NCI-H345 treated with DMSO at 0.1 percent for 48 hours (cell line): Measurements from ENCODE around the gene CIDEA.

Experiments used
- DNase-seq: peaks from one replicate; lab custom pipeline; 2025; ENCODE audit not compliant: unreplicated experiment; lab: John Stamatoyannopoulos, UW

Gene CIDEA

DNA sequence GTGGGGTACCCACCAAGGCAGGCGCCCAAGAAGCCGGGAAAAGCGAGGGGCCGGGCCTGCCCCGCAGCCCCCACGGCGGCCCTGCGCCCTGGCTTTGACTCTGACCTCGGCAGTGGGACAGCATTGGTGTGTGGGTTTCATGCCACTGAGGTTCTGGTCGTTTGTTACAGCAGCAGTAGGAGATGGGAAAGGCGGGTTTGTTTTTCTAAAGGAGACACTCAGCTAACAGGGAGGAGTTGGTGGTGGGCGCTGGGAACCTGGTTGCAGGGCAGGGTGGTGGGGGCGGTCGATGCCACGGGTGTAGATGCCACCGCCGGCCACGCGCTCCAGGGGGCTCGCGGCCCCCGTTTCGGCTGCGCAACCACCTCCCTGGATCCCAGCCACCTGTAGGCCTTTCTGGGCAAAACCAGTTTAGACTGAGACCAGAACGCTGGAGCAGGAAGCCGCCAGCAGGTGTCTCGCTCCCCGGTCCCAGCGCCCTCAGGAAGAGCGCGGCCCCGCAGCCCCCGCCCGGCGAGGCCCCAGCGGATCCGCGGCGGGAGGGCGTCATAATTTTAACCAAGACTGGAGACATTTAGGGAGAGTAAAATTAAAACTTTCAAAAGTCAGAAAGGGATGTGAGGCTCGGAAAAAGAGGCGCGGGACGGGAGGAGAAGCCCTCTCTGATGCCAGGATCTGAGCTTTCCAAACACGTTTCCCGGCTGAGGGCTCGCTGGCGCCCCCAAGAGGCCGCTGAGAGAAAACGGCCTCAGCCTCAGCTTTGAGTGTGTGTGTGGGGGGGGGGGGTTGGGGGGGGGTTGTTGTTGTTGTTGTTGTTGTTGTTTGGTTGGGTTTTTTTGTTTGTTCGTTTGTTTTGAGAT is 17.4 kb downstream of the CIDEA start:
- DNase-seq = peak; percentile 60

DNA sequence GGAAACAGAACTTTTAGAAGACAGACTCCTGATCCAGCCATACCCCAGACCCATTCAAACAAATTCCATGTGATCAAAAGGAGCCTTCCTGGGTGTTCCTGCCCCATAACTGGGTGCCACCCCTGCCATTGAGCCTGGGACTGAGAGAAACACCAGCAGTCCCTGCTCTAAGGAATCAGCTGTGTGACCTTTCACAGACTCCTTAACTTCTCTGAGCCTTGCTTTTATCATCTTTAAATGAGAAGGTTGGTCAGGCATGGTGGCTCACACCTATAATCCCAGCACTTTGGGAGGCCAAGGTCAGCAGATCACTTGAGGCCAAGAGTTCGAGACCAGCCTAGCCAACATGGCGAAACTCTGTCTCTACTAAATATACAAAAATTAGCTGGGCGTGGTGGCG is 20.6 kb downstream of the CIDEA start:
- no peak for DNase-seq

DNA sequence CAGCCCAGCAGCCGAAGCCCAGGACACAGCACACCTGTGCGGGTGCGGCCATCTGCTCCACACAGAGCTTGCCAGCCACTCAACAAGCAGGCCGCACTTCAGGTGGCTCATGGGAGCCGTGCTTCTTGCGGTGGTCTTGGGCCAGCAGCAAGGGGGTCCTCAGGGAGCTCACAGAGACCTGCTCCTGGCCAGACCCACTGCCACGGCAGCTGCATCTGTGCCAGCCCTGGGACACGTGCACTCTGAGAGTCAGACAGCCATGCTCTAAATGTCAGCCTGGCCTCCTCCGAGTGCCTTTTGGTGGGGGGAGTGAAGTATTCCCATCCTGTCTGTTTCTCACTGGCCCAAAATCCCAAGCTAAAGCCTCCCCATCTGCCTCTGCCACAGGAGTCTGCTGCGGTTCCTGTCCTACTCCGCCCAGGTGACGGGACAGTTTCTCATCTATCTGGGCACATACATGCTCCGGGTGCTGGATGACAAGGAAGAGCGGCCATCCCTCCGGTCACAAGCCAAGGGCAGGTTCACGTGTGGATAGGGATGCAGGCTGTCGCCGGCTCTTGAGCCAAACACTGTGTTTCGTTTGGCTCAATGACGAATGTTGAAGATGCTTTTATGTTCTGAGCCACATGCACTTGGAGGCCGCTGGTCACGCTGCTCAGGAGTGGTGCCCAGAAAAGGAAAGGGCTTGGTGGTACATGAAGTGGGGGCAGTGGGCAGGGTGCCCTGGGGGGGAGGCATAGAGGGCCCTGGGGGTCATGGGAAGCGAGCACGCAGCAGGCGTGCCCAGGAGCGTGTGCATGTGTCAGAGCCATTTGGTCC is 22.8 kb downstream of the CIDEA start:
- DNase-seq = no peak

DNA sequence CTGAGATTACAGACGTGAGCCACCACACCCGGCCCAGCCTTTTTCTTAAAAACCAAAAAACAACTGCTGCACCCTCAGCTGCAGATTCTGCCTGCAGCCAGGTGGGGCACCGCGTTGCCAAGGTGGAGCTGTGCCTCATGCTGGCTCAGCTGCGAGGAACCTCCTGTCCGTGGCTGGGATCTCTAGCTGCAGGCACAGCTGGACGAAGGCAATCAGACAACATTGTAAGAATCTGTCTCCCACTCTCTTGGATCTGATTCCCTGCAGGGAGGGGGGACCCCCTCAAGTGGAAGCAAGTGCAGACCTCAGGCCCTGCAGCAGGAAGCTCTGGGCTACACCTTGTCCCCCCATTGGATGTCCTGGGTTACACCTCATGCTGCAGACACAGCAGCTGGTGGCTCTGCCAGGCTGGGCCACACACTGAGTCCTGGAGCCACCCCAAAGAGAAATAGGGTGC is 24.1 kb downstream of the CIDEA start:
- DNase-seq = no peak

DNA sequence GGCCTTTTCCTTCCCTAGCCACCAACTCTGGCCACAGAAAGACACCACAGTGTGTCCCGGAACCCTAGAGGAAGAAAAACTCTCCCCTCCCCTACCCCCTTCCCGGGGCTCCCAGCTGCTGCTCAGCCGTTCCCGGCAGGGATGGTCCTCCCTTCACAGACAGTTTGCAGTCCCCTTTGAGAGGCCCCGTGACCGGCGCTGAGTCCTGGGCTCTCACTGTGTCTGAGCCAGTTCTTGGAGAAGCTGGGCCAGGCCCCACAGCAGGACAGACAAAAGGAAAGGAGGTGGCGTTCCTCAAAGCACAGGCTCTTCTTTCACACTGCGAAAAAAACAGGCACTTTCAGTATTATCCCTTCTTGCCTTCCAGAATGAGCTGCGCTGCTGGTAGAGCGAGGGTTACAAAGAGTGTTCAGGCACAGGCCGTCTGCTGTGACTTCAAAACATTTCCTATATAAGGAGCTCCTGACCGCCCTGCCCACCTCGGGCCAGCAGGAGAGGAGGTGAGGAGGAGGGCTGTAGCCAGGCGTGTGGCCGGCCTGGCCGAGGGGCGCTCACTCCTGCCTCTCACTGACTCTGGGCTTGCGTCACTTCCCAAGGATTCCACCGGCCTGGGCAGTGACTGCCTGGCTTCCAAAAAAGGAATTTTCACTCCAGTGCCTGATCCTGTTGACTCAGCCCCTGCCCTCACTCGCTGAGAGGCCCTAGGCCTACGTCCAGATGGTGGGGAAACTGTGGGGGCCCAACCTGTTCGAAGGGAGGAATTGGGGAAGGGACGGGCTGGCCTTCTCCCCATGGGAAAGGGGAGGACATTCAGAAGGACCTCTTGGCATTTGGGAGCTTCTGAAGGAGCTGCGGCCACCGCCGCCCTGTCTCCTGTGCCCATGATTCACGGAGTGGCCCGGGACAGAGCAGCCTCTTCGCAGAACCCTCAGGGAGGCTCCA is 24.9 kb downstream of the CIDEA start:
- DNase-seq = no peak

DNA sequence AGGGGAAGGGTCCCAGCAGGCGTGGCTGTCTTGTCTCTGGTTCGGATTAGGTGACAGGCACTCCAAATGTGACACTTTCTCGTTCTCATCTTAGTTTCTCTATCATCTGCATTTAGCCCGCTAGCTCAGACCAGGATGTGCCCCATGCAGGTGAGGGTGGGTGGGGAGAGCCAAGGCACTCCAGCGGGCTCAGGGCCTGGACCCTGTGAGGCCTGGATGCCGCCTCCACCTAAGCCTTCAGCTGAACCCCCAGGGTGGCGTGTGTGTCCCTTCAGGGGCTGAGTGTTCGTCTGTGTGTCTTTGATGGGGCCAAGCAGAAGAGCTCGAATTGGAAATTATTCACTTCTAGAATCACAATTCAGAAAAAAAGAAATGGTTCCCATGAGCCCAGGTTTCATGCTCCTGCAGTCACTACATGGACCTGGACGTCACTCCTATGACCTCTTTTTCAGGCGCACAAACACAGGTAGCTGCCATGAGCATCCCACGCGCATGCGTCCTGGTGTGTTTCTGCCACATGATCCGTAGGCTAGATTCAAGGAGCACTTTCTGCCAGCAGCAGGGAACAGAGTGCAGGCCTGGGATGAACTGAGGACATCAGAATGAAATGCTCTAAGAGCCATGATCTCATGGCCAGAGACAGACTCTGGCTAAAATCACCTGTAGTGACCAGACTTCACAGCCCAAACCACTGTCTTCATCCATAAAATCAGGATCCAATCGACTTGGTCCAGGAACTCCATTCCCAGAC is 25.8 kb downstream of the CIDEA start:
- no peak for DNase-seq

DNA sequence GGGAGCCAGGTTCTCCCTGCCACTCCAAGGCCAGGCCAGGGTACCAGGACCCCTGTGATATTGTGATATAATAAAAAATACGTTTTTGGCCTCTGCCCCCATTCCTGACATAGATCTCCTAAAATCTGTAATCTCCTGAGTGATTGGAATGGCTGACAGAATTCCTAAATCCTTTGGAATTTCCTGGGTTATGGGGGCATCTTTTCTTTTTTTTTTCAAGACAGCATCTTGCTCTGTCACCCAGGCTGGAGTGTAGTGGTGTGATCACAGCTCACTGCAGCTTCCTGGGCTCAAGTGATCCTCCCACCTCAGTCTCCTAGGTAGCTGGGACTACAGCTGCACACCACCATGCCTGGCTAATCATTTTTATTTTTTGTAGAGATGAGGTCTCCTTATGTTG is 27.7 kb downstream of the CIDEA start:
- DNase-seq = no peak

DNA sequence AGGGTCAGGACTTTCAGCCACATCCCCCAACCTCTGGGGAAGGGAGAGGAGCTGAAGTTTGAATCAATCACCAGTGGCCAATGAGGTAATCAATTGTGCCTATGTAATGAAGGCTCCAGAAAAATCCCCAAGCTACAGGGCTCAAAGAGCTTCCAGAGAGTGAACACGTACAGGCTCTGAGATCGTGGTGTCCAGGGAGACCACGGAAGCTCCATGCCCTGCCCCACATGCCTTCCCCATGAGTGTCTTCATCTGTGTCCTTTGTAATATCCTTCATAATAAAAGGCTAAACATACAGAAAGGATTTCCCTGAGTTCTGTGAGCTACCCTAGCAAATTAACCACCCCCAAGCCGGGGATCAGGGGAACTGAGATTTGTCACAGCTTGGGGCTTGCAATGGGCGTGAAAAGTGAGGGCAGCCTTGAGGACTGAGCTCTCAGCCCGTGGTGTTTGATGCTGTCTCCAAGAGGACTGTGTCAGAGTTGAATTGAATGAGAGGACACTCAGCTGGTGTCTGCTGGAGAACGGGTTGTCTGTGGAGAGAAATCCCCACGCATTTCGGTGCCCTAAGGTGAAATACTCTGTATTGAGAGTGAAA is 28.4 kb downstream of the CIDEA start:
- DNase-seq = no peak

DNA sequence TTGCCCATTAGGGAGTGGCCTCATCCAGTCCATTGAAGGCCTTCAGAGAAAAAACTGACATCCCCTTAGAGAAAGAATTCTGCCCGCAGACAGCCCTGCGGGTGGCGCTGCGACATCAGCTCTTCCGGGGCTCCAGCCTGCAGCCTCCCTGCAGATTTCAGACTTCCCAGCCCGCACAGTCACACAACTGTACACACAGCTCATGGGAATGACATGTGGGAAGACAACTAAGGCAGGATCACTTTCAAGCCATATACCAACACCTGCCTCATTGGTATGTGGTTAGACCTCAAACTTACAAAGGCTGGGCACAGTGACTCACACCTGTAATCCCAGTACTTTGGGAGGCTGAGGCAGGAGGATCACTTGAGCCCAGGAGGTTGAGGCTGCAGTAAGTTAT is 29.1 kb downstream of the CIDEA start:
- no peak for DNase-seq

DNA sequence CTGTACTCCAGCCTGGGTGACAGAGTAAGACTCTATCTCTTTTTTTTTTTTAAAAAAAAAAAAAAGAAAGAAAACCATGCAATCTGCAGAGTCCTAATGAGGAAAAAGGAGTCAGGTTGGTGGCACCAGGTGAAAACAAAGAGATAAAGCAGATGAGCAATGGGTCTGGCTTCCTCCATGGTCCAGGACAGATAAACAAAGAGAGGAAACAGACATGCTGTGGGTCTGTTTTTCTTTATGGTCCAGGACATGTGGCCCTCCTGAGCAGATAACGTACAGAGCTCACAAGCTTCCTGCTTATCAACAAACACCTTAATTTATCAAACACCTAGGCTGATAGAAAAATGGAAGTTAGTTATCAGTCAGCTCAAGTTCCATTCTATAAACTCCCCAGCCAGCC is 29.5 kb downstream of the CIDEA start:
- no peak for DNase-seq

DNA sequence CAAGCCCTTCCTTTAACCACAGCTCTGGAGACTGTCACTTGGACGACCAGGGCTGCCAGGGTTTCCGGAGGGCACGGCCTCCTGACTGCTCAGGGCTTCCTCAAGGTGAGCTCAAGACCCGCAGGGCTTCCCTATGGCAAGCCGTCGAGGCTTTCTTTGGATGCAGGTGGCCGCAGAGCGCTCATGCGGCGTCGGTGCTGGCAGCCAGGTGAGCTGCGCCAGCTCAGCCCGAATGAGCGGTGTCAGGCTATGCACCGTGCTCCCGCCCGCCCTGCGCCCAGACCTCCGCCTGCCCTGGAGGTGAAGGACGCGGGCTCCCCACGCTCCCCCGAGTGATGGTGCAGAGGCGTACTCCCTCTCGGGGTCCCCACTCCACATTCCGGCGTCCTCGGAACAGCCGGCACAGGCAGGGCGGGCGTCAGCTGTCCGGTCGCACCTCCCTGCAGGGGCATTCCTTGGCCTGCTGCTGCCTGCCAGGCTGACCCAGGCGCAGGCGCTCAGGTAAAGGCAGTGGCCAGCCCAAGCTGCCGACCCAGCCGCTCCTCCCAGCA is 33.0 kb downstream of the CIDEA start:
- DNase-seq = no peak

DNA sequence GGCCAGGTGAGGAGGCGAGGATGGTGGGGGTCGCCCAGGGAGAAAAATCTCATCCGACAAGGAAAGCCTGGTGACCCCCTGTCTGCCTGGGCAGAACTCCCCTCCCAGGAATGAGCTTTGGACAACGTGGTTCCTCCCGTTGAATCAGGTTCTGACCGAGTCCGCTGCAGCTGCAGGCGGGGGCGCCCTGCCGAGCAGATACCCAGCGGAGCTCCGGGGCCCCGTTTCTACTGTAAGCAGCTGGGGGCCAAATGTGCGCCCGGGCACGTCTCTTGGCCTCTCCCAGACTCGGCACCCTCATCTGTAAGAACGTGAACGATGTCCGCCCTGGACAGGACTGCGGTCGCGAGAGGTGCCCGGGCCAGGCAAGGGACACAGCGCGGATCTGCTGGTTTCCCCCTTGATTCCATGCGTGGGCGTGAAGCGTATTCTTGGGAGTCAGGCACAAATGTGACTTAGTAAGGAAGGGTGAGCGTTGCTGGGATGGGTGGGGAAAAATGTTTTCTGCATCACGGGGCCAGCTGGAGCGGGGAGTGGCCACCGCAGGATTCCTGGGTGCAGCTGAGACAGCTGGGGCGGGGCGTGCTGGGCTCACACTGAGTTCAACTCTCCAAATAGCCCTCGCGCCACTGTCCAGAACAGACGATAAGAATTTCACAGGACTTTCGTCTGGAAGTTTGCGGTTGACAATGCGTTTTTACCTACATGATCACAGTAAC is 33.7 kb downstream of the CIDEA start:
- no peak for DNase-seq

DNA sequence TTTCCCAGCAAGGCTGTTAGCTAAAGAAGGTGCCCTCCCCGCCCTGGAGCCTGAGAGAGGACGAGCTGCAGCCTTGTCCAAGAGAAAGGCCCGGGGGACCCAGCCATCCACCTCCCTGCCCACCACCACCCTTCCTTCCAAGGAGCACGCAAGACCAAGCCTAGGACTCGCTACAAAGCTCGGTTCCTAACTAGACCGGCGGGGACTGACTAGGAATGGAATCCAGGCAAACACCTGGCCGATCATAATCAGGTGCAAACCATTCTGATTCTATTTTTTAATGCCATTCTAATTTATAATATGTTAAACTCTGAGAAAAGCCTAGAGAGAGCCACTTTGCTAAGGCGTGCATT is 34.2 kb downstream of the CIDEA start:
- DNase-seq = no peak

DNA sequence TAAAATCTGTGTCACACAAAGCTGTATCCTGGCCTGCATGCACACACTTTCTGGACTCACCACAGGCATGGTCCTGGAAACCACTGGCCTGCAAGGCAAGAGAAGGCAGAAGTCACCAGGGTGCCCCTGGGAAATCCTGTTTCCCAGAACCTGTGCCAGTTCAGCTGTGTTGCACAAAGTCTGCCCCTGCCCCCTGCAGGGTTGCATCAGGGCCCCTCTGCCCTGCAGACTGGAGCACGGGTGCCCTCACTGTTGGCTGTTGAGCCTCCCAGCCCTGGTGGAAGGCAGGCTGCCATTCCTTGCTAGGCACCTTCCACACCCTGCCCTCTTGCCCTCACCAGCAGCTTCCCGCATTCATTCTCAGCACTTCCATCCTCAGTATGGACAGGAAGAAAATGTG is 35.9 kb downstream of the CIDEA start:
- no peak for DNase-seq

DNA sequence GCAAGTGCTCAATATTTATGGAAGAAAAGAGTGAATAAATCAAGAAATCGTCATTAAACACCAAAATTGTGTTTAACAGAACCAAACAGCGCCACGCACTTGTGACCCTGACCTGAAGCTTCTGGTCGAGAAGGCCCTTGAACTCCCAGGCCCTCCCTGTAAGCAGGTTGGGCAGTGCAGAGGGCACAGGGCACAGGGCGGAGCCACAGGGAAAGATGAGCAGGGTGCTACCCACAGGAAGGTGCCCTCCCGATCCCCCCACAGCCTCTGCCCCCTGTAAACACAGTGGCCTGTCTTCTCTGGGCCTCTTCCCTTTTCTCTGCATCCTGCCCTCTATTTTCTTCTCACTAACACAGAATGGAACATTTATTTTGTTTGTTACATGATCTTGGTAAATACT is 37.0 kb downstream of the CIDEA start:
- DNase-seq = no peak

DNA sequence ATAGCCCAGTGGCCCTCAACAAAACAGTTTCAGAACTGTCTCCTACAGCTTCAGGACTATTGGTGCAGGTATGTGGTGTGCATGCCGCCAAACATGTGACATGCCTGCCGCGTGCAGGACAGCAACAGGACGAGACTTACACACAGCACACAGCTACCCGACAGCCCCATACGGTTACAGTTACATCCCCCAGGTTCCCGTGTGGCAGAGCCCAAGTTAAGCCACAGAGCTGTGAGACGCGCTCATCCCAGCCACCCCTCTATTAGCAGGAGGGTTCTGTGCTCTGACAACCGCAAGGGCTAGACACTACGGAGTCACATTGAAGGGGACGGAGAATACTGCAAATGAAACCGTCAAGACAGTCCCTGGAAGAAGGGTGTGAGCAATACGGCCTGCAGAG is 37.5 kb downstream of the CIDEA start:
- DNase-seq = no peak

DNA sequence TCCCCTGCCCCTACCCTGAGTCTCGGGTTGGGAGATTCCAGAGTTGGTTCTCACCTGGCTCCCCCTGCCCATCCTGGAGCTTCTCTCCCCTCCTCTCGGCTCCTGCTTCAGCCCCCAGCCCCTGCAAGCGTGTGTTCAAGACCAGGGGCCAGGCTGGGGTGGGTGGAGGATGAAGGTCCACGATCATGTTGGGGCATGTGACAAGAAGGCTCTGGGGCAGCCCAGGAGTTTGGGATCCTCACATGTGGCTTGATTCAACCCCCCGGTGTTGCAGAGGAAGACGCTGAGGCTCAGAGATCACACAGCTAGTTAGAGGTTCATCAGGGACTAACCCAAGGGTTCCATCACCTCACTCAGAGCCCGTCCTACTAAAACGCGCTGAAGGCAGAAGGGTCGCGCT is 39.7 kb downstream of the CIDEA start:
- DNase-seq = no peak

DNA sequence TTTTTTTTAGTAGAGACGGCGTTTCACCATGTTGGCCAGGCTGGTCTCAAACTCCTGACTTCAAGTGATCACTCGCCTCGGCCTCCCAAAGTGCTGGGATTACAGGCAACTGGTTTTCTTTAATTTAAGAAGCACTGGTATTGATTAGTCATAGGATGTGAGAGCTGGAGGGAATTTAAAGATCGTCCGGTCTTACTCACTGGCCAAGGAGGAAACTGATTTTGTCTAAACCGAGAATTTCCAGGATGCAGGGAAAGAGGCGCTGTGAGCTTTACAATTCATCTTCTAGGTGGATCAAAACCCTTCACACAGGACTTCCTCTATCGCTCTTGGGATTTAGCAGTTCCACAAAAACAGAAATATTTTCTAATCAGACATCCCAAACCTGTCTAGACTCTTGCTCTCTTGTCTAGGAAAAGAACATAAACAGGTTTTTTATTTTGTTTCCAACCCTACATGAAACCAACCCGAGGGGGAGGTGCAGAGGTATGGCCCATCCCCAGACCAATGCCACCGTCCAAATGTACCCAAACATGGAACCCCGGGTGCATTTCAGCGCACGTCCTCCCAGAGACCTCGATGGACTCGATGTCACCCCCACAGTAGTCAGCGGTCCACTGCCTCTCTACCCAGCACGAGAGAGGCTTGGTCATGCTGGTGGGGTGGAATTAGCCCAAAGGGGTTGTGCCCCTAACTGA is 41.4 kb downstream of the CIDEA start:
- DNase-seq = no peak

DNA sequence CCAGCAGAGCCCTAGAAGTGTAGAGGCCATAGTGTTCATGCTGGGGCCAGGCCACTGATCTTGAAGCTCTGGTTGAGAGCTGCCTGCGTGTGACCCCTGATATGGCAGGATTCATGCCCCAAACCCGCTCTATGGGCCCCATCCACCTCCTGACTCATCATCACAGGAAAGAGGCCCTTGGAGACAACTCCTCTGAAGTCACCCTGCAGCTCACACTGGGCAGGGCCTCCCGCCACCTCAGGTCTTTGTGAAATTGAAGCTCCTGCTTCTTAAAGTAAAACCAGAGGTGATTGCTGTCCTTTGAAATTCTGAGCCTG is 41.9 kb downstream of the CIDEA start:
- no peak for DNase-seq
